AG08395 (cell line): ENCODE data around the gene TPRN.

ENCODE experiments used
- DNase-seq: peaks from one replicate; pipeline ENCODE4 v3.0.0; 2012; ENCODE audit warnings: mixed read lengths, low spot score

The TPRN gene

GRCh38 chr9:137189297-137190295 lies 10.9 kb downstream of the TPRN start:
- no peak for DNase-seq

- DNase-seq, result peak; percentile 97
Observed at GRCh38 chr9:137188490-137189296, 11.8 kb downstream of the TPRN start, which contains the start of the genes ANAPC2 and SSNA1. Gene ANAPC2, minus strand, starts transcription at chr9:137188560. Its CDS starts 28 bp downstream, at chr9:137188532. Gene SSNA1, plus strand, starts transcription at chr9:137188676. Its CDS starts 51 bp downstream, at chr9:137188727.

DNA sequence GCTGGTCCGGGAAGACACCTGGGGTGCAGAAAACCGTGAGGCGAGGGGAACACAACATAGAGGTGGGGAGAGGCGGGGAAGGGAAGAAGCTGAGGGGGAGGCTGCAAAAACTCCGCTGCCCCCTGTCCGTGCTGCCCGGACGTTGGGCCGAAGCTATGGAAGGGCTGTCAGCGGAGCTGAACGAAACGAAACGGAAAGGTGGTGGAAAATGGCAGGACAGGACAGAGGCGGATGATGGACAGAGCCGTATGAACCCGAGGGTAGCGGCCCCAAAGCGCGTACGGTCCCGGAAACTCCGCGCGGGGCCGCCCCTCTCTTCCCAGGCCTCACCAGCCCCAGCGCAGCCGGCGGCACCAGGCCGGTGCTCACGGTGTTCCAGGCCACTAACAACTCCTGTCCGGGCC lies 12.5 kb downstream of the TPRN start:
- DNase-seq, result no peak

DNA sequence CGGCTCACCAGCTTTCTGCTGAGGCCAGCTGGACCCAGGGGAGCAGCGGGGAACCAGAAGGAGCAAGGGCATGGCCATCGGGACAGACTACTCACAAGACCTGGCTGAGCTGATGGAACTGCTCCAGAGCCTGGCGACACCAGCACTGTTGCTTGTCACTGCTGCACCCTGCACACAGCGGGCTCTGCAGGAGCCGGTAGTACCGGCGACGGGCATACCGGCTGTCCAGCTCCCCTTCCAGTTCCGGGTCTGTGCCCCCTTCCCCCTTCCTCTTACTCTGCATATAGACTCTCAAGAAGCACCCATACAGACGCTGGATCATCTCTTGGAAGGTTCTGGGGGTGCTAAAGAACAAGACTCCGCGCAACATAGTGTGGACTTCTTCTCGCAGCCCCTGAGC lies 13.2 kb downstream of the TPRN start:
- no peak for DNase-seq

DNA sequence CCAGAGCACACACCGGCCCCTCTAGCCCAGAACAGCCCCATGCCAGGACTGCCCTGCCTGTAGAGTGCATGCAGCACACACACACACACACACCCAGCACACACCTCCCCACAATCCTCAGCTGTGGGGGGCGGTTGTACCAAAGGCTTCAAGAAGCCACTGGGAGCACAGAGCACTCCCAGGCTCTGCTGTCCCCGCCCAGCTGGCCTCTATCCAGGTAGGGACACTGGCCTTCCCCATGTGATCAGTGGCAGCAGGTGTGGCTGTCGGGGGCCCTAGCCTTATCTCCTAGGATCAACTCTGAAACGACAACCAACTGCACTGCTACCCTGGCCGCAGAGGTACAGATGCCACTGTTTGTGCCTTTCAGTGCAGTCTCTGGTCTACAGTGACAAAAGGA lies 14.2 kb downstream of the TPRN start:
- DNase-seq, result no peak

DNA sequence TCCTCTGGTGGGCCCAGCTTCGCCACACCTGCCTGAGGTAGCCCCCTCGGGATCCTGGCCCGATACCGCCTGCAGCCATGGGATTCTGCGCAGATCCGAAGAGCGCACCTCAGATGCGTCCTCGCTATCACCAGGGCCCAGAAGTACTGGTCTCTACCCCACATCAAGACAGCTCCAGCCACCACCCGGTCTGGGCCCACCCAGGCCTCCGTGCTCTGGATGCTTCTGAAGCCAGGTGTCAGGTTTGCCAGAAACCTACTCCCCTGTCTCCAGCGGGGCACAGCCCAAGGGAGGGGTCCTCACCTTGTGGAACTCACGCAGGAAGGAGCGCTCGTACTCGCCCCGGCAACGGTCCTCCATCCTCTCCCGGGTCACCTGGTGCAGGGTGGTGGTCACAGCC lies 14.6 kb downstream of the TPRN start:
- no peak for DNase-seq

- DNase-seq, result no peak
Observed at GRCh38 chr9:137184881-137185660, 15.5 kb downstream of the TPRN start.

- no peak for DNase-seq
Observed at GRCh38 chr9:137183980-137184595, 16.5 kb downstream of the TPRN start.

- no peak for DNase-seq
Observed at GRCh38 chr9:137182836-137183235, 17.7 kb downstream of the TPRN start.

DNA sequence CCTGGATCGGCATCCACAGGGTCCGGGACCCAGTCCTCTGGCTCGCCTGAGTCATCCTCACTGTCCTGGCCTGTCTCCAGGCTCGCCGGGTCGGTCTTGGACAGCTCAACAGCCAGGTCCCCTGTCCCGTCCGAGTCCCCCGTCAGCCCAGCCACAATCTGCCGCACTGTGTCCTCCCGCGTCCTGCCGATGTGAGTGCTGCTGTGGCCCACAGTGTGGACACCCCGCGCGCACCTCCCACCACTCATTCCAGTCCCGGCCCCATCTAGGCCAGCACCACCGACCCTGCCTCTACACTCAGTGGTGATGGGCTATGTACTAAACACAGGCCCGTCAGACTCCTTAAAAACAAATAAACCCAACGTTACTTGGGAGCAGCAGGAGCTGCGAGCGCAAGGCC lies 18.9 kb downstream of the TPRN start:
- DNase-seq, result no peak

- no peak for DNase-seq
Observed at GRCh38 chr9:137180491-137180890, 20.1 kb downstream of the TPRN start.

GRCh38 chr9:137179761-137180160 lies 20.8 kb downstream of the TPRN start:
- no peak for DNase-seq

DNA sequence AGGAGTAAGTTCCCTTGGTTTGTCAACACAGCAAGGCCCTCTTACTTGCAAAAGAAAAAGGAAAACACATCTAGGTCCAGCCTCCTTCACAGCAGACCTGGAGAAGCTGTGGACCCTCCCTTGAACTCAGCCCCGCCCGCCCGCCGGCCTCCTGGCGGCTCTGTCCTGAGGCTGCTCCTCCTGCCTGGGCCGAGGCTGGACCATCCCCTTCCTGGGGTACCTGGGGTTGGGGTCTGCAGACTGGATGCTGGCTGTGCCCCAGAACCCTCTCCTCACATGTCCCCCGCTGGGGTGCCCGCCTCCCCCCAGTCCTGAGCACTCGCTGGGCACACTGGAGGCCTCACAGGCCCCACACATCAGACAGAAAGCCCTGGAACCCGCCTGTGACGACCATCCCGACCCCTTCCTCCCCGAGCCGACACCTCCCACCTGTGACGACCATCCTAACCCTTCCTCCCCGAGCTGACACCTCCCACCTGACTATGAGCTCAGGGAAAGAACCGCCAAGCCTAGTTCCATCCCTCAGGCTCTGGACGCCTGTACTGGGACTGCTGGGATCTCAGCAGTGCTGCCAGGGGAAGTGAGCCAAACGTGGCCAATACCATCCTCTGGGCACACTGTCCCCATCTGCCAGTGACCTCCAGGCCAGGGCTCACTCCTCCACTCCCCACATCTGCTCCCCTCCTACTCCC lies 21.5 kb downstream of the TPRN start:
- DNase-seq, result no peak

- DNase-seq, result no peak
Observed at GRCh38 chr9:137178201-137178938, 22.2 kb downstream of the TPRN start.

DNA sequence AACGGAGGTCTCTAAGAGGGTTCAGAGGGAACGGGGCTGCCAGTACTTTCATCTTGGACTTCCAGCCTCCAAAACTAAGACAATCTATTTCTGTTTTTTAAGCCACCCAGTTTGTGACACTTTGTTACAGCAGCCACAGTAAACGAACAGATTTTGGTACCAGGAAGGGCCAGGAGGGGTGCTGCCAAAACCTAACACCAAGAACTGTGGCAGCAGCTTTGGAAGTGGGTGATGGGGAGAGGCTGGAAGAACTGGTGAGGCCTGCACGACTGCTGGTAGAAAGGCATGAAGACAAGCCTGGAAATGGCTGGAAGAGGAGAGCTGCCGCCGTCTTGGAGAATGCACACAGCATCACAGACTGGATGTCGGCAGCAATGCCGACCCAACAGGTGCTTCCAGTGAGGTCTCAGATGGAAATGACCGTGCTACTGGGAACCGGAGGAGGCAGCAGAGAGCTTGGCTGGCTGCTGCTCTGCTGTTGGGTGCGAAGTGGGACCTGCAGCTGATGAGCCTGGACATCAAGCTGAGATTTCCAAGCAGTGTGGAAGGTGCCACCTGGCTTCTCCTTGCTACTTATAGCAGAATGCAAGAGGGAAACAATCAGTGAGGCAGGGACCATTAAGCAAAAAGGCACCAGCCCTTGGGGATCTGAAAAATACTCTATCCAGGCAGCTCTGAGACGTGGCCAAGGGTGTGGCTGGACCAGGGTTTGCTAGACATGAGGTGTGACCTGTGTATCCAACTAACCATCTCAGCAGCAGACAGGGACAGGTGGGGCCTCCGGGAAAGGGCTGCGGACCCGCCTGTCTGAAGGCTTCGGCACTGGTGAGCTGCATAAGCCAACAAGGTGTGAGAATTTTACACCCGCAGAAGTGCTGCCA lies 24.0 kb downstream of the TPRN start:
- DNase-seq, result peak; percentile 66

- no peak for DNase-seq
Observed at GRCh38 chr9:137175345-137175961, 25.1 kb downstream of the TPRN start.

DNA sequence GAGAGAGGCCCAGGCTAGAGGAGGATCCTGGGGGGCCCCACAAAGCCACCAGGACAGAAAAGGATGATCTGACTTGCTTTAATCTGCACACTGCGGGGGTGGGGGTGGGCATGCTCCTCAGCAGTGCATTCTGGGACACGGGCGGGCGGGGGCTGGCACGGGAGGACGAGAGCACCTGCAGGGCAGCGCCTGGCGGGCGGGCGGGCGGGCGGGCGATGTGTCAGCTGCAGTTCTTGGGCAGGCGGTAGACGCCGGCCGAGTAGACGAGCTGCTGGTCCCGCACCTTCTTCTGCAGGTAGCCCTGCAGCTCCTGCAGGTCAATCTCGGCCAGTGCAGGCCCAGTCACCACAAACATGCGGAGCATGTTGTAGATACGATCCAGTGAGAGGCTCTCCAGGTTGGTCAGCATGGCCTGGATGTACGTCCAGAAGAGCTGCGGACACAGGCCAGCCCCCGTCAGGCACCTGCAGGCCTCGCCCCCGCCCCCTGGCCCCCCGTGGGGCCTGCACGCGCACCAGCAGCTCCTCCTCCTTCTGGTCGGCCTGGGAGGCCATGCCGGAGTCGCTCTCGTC lies 25.7 kb downstream of the TPRN start:
- DNase-seq, result no peak
